ENCODE results near the gene OR51A7. TPM values are rescaled to one million over a fixed set of nuclear protein-coding genes. Genes with fewer than 3 reads are reported as not detected.

OR51A7 gene
- total and polyA plus RNA-seq, 2 experiments from 2014 or later, result not detected

DNA sequence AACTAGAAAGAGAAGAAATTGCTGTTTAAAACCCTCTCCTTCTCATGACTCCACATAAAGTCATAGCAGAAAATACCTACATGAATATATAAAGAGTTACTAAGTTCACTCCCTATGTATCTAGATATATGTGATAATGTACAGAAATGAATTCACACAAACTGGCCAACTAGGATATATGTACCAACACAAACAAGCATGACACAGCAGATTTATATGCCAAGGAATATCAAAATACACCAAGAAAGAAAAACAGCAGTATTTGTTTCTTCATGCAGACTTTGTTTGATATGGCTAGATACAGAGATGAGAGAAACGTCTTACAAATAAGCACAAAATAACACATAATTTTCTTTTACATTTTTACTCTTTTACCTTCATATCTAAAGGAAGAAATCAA lies 18.7 kb downstream of the OR51A7 start:
- Histone ChIP-seq H3K4me1 (ENCODE audit: low read depth) (no peaks in the 10 kb centered on the region), H3K9me3 (ENCODE audit: low read depth) (no peaks in the 10 kb centered on the region), H3K36me3 (no peaks in the 10 kb centered on the region), H3K27ac (no peak overlapping the region), H3K27me3 (no peaks in the 10 kb centered on the region), H3K4me3 (no peak overlapping the region)
- DNase-seq (ENCODE audit: low read depth in 1 of 2, low spot score in 1 of 2), result no peak
- TF ChIP-seq, protein P1, sequence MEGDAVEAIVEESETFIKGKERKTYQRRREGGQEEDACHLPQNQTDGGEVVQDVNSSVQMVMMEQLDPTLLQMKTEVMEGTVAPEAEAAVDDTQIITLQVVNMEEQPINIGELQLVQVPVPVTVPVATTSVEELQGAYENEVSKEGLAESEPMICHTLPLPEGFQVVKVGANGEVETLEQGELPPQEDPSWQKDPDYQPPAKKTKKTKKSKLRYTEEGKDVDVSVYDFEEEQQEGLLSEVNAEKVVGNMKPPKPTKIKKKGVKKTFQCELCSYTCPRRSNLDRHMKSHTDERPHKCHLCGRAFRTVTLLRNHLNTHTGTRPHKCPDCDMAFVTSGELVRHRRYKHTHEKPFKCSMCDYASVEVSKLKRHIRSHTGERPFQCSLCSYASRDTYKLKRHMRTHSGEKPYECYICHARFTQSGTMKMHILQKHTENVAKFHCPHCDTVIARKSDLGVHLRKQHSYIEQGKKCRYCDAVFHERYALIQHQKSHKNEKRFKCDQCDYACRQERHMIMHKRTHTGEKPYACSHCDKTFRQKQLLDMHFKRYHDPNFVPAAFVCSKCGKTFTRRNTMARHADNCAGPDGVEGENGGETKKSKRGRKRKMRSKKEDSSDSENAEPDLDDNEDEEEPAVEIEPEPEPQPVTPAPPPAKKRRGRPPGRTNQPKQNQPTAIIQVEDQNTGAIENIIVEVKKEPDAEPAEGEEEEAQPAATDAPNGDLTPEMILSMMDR (IDR thresholded peaks at IDR 0.05; ENCODE audit: low read depth, low read length), result no peak

DNA sequence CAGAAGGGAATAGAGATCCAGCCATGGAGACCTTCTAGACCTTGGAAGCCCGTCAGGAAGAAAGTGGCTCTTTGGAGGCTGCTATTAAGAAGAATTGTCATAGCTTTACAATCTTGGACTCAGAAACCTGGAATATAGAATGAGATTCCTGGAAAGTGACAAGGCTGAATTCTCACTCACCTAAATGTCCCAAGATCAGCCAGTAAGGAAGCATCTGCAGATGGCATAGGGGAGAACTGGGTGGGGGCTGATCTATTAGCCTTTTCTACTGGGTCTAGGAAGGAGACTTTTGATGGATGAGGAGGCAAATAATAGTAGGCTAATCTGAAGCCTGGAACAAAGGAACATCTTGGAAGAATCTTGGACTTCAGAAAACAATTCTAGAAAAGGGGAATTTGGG lies 20.7 kb downstream of the OR51A7 start, which contains the start of gene OR51G1:
OR51G1 (minus strand) TSS at position 101 of the 400 bp plus-strand sequence; CDS start at position 101, 0 bp downstream.
- TF ChIP-seq, protein P1 (IDR thresholded peaks at IDR 0.05; ENCODE audit: low read depth, low read length), result no peak
- Histone ChIP-seq H3K4me3 (no peak within 1 kb of the TSS), H3K36me3 (no peaks in the 10 kb centered on the region), H3K27ac (no peak within 1 kb of the TSS), H3K27me3 (no peaks in the 10 kb centered on the region), H3K9me3 (ENCODE audit: low read depth) (no peaks in the 10 kb centered on the region), H3K4me1 (ENCODE audit: low read depth) (no peaks in the 10 kb centered on the region)
- no peak for DNase-seq (ENCODE audit: low read depth in 1 of 2, low spot score in 1 of 2)

DNA sequence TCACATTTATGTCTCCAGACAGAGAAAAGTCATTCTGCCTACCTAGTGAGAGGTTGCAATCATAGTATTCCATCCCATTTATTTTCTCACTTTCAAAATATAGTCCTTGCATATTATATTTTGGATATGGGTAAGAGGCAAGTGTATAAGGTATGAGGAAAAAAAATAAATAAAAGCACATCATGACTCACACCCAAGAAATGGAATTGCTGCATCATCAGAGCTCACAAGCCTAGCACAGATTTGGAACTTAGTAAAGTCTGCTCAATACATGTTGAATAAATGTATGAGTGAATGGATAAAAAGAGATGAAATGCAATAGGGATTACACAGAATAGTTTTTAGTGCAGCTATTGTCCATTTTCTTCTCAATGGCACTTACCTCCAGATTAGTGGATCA lies 23.0 kb downstream of the OR51A7 start:
- H3K9me3 ChIP-seq (ENCODE audit: low read depth), result no peaks in the 10 kb centered on the region
- no peaks in the 10 kb centered on the region for H3K27me3 ChIP-seq
- no peak overlapping the region for H3K27ac ChIP-seq
- H3K36me3 ChIP-seq, result no peaks in the 10 kb centered on the region
- H3K4me3 ChIP-seq, result no peak overlapping the region
- TF ChIP-seq, protein P1 (IDR thresholded peaks at IDR 0.05; ENCODE audit: low read depth, low read length), result no peak
- no peak for DNase-seq (ENCODE audit: low read depth in 1 of 2, low spot score in 1 of 2)
- H3K4me1 ChIP-seq (ENCODE audit: low read depth), result no peaks in the 10 kb centered on the region

DNA sequence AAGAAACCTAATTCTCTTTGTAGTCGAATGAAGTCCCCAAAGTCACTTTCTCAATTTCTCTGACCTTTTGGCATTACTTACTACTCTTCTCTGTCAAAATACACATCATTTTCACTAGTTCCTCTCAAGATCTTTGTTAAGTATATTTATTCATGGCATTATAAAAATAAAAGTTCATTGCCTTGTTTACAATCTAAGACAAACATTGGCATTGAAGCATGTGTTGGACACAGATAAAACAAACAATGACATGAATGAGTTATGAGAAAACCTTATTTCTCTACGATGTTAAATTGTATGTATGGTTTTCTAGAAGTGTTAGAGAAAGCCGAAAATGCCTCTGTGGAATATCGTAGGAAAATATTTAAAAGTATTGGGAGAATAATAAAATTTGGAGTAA lies 29.2 kb downstream of the OR51A7 start:
- DNase-seq (ENCODE audit: low read depth in 1 of 2, low spot score in 1 of 2), result no peak
- TF ChIP-seq, protein P1 (IDR thresholded peaks at IDR 0.05; ENCODE audit: low read depth, low read length), result no peak
- Histone ChIP-seq H3K4me1 (ENCODE audit: low read depth) (no peaks in the 10 kb centered on the region), H3K36me3 (no peaks in the 10 kb centered on the region), H3K9me3 (ENCODE audit: low read depth) (no peaks in the 10 kb centered on the region), H3K27me3 (no peaks in the 10 kb centered on the region), H3K27ac (no peak overlapping the region), H3K4me3 (no peak overlapping the region)

DNA sequence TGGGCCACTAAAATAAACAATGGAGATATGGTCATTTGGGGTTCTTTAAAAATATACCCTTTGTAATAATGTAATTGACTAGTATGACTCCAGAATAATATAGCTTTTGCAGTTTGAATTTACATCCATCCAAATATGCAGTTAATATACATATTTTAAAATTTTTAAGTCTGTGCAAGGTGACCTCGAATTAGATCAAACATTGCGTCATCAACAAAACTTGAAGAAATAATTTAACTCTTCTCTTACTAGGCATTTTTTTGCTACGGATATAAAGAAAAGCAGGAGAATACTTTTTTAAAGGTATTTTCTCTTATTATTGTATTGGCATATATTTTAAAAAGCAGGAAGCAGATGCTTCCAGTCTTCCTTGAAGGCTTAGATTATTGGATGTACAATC lies 33.2 kb downstream of the OR51A7 start:
- DNase-seq (ENCODE audit: low read depth in 1 of 2, low spot score in 1 of 2), result no peak

More for the DNA sequence above, 33.2 kb downstream of the OR51A7 start:
- Histone ChIP-seq H3K36me3 (no peaks in the 10 kb centered on the region), H3K4me1 (ENCODE audit: low read depth) (no peaks in the 10 kb centered on the region), H3K9me3 (ENCODE audit: low read depth) (no peaks in the 10 kb centered on the region), H3K27me3 (no peaks in the 10 kb centered on the region), H3K27ac (no peak overlapping the region), H3K4me3 (no peak overlapping the region)
- TF ChIP-seq, protein P1 (IDR thresholded peaks at IDR 0.05; ENCODE audit: low read depth, low read length), result no peak
